ENCODE results near the gene EPS8L3.

EPS8L3 gene

GRCh38 chr1:109806733-109807400 is 43.1 kb upstream of the EPS8L3 start:
- no peak overlapping the region for H3K4me3 ChIP-seq (ENCODE audit: low read length)
- DNase-seq (ENCODE audit: low read depth), result no peak
- TF ChIP-seq CTCF (IDR thresholded peaks at IDR 0.05; ENCODE audit: insufficient read depth, low read depth, low read length, missing control alignments), result no peak

- TF ChIP-seq CTCF (IDR thresholded peaks at IDR 0.05; ENCODE audit: insufficient read depth, low read depth, low read length, missing control alignments), result no peak
- H3K4me3 ChIP-seq (ENCODE audit: low read length), result no peak overlapping the region
- no peak for DNase-seq (ENCODE audit: low read depth)
These were observed 41.9 kb upstream of the EPS8L3 start for GRCh38 chr1:109805486-109806165.

GRCh38 chr1:109804660-109805059 is 40.9 kb upstream of the EPS8L3 start:
- DNase-seq (ENCODE audit: low read depth), result no peak
- TF ChIP-seq CTCF (IDR thresholded peaks at IDR 0.05; ENCODE audit: insufficient read depth, low read depth, low read length, missing control alignments), result no peak
- no peak overlapping the region for H3K4me3 ChIP-seq (ENCODE audit: low read length)

- no peak for TF ChIP-seq CTCF (IDR thresholded peaks at IDR 0.05; ENCODE audit: insufficient read depth, low read depth, low read length, missing control alignments)
- DNase-seq (ENCODE audit: low read depth), result no peak
- no peak overlapping the region for H3K4me3 ChIP-seq (ENCODE audit: low read length)
These were observed 40.2 kb upstream of the EPS8L3 start for GRCh38 chr1:109803901-109804331.

- H3K4me3 ChIP-seq (ENCODE audit: low read length), result no peak overlapping the region
- DNase-seq (ENCODE audit: low read depth), result no peak
These were observed 39.3 kb upstream of the EPS8L3 start for GRCh38 chr1:109802901-109803561.

More at GRCh38 chr1:109802901-109803561, 39.3 kb upstream of the EPS8L3 start:
- TF ChIP-seq CTCF (IDR thresholded peaks at IDR 0.05; ENCODE audit: insufficient read depth, low read depth, low read length, missing control alignments), result no peak
